GM12891 (cell line): ENCODE measurements around the gene VGLL4.

Experiments used
- POLR2A ChIP-seq: IDR thresholded peaks from 2 replicates; pipeline ENCODE4 v1.6.1; 2011; ENCODE audit warnings: low read depth, low read length, control low read depth
- POLR2AphosphoS5 ChIP-seq: IDR thresholded peaks from 2 replicates; pipeline ENCODE4 v1.6.1; 2011; ENCODE audit warnings: low read depth, low read length, control low read depth
- POU2F2 ChIP-seq: IDR thresholded peaks from 2 replicates; pipeline ENCODE4 v1.6.1; 2011; ENCODE audit warnings: low read depth, mild to moderate bottlenecking, control low read depth, low read length, moderate library complexity
- SPI1 ChIP-seq: IDR thresholded peaks from 2 replicates; pipeline ENCODE4 v1.6.1; 2011; ENCODE audit warnings: low read depth, low read length, control low read depth
- TAF1 ChIP-seq: IDR thresholded peaks from 2 replicates; pipeline ENCODE4 v1.6.1; 2011; ENCODE audit warnings: low read depth, low read length, control low read depth

GRCh38 chr3:11643201-11643603 lies 513 bp downstream of the VGLL4 start:
- TF ChIP-seq POLR2AphosphoS5 (no peak), POLR2A (no peak), TAF1 (no peak), SPI1 (no peak), POU2F2 (no peak)
